Endodermal cell (in vitro differentiated cells): ENCODE results near the gene LRBA. TPM values are rescaled to one million over a fixed set of nuclear protein-coding genes. Genes with fewer than 3 reads are reported as not detected.

ENCODE experiments used
- DNase-seq: peaks from one replicate; pipeline ENCODE4 v3.0.0-alpha.2; 2017
- H3K27ac ChIP-seq: 2 replicates; pipeline ENCODE4 v1.5.1; 2013; ENCODE audit warnings: mild to moderate bottlenecking, low read depth, low read length, moderate library complexity
- H3K27me3 ChIP-seq: 2 replicates; pipeline ENCODE4 v1.6.1; 2013; ENCODE audit warnings: mild to moderate bottlenecking, low read length, moderate library complexity; ENCODE audit not compliant: insufficient read depth, control insufficient read depth, poor library complexity, severe bottlenecking
- H3K36me3 ChIP-seq: 2 replicates; pipeline ENCODE4 v1.7.0; 2013; ENCODE audit warnings: mild to moderate bottlenecking, low read length, moderate library complexity; ENCODE audit not compliant: control insufficient read depth, insufficient read depth
- H3K4me1 ChIP-seq: one replicate; pipeline ENCODE4 v1.7.0; 2013; ENCODE audit warnings: low read length; ENCODE audit not compliant: control insufficient read depth, insufficient read depth
- H3K4me3 ChIP-seq: 2 replicates; pipeline ENCODE4 v1.5.1; 2013; ENCODE audit warnings: mild to moderate bottlenecking, low read length, moderate library complexity
- H3K9ac ChIP-seq: 2 replicates; pipeline ENCODE4 v1.6.1; 2013; ENCODE audit warnings: mild to moderate bottlenecking, low read length, moderate library complexity; ENCODE audit not compliant: poor library complexity, severe bottlenecking; ENCODE audit errors: extremely low read depth
- H3K9me3 ChIP-seq: 2 replicates; pipeline ENCODE4 v1.6.1; 2013; ENCODE audit warnings: mild to moderate bottlenecking, low read length, moderate library complexity; ENCODE audit not compliant: control insufficient read depth
- H3K27ac Mint-ChIP-seq: 2 replicates; pipeline ENCODE4 v1.8.0; 2020; ENCODE audit warnings: mixed read lengths
- H3K27me3 Mint-ChIP-seq: 2 replicates; pipeline ENCODE4 v1.8.0; 2021; ENCODE audit warnings: mild to moderate bottlenecking, mixed read lengths; ENCODE audit not compliant: insufficient read depth
- H3K36me3 Mint-ChIP-seq: 2 replicates; pipeline ENCODE4 v1.8.0; 2020; ENCODE audit warnings: low read depth, mixed read lengths
- H3K4me1 Mint-ChIP-seq: 2 replicates; pipeline ENCODE4 v1.8.0; 2020; ENCODE audit warnings: mixed read lengths
- H3K4me3 Mint-ChIP-seq: 2 replicates; pipeline ENCODE4 v1.8.0; 2020; ENCODE audit warnings: mild to moderate bottlenecking, moderate library complexity, mixed read lengths
- H3K9me3 Mint-ChIP-seq: 2 replicates; pipeline ENCODE4 v1.8.0; 2020; ENCODE audit warnings: mild to moderate bottlenecking, mixed read lengths
- WGBS, 2 experiments: methylation state at CpG; one replicate each; pipeline versions ENCODE4 v1.1.5 to v1.1.7; 2013; ENCODE audit warnings: missing lambda C conversion rate in 2 of 2, mixed read lengths in 1 of 2; ENCODE audit not compliant: insufficient coverage in 1 of 2, insufficient read length in 1 of 2; 5-methylcytosine and 5-hydroxymethylcytosine counted together
- total RNA-seq, 2 donors: library from RNA; stranded (reverse); fragmentation: NEBNext Ultra II Directional in 1 of 2; extraction: Animal tissue kit (Norgen Biotek cat#: 25700) in 1 of 2; gene quantifications; 2 replicates in 1 of 2; 3 replicates in 1 of 2; pipeline ENCODE4 v1.2.1, GENCODE V29; 2021
- TF ChIP-seq, protein P1 (sequence below): fragments of 200-600 bp; sonication (generic); conservative IDR thresholded peaks from 2 replicates; pipeline ENCODE4 v1.5.0; 2021; ENCODE audit warnings: antibody characterized with exemption, mild to moderate bottlenecking

The LRBA gene
- total RNA-seq, 2 donors from 2014 or later = 77.3 to 95.9 TPM

DNA sequence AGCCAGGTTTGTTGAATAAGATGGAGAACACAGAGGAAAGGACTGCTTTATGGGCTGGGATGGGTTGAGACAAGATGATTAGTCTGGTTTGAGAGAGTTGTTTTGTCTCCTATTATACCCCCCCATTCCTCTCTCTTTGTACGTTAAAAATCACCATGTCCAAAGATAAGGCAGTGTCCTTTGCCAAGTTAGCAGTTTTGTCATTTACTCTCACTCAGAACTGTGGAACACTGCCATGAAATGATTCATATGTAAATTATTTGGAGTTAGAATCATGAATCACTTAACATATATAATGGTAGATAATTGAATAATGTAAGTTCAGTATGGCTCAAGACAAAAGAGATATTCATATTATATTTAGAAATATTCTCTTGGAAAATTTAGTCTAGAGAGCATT is 785.6 kb downstream of the LRBA start:
- no peak overlapping the region for H3K4me3 ChIP-seq
- Mint-ChIP-seq H3K36me3 (no peaks in the 10 kb centered on the region), H3K27ac (peak overlapping the region; percentile 42), H3K4me3 (no peak overlapping the region), H3K9me3 (no peaks in the 10 kb centered on the region), H3K27me3 (no peaks in the 10 kb centered on the region), H3K4me1 (peaks cover 16% of the 10 kb centered on the region)
- no peaks in the 10 kb centered on the region for H3K36me3 ChIP-seq
- 64% methylated on average over 1 of the region's 1 CpG; no CpG with 5 or more reads in 1 of the 2 experiments for WGBS, 2 experiments
- H3K27me3 ChIP-seq = no peaks in the 10 kb centered on the region
- H3K27ac ChIP-seq = no peak overlapping the region
- no peak for DNase-seq
- no peak overlapping the region for H3K9ac ChIP-seq
- TF ChIP-seq, protein P1, sequence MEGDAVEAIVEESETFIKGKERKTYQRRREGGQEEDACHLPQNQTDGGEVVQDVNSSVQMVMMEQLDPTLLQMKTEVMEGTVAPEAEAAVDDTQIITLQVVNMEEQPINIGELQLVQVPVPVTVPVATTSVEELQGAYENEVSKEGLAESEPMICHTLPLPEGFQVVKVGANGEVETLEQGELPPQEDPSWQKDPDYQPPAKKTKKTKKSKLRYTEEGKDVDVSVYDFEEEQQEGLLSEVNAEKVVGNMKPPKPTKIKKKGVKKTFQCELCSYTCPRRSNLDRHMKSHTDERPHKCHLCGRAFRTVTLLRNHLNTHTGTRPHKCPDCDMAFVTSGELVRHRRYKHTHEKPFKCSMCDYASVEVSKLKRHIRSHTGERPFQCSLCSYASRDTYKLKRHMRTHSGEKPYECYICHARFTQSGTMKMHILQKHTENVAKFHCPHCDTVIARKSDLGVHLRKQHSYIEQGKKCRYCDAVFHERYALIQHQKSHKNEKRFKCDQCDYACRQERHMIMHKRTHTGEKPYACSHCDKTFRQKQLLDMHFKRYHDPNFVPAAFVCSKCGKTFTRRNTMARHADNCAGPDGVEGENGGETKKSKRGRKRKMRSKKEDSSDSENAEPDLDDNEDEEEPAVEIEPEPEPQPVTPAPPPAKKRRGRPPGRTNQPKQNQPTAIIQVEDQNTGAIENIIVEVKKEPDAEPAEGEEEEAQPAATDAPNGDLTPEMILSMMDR = no peak
- H3K9me3 ChIP-seq = no peaks in the 10 kb centered on the region
- H3K4me1 ChIP-seq = peaks cover 5% of the 10 kb centered on the region

DNA sequence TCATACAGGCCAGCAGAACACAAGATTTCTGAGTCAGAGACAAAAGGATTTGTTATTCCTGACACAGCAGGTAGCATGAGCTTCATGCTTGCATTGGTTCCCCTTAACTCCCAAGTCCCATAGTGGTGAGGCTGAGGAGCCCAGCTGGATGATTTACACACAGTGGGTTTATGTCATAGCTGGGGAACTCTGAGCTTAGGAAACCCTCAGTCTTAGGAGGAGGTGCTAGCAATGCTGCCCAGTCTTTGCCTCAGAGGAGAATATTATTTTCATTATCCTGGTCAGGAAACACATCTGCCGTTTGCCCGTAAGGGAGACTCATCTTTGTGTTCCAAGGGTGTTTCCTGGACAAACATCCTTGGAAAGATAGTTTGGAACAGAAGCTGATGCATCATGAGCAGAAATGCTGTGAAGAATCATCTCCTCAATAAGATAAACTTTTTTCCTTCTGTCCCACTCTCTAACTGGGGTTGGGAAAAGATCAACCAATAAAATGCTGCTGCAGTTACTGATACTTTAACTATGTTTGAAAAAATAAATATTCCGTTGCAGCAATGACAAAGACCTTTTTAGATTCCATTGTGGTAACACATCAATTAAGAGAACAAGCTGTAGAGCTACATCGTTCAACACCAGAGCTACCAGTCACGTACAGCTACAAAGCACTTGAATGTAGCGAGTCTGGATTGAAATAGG is 790.0 kb downstream of the LRBA start:
- no peaks in the 10 kb centered on the region for H3K27me3 ChIP-seq
- H3K4me3 Mint-ChIP-seq = no peak overlapping the region
- H3K9me3 Mint-ChIP-seq = no peaks in the 10 kb centered on the region
- TF ChIP-seq, protein P1 = no peak
- H3K27ac ChIP-seq = no peak overlapping the region
- H3K36me3 Mint-ChIP-seq = no peaks in the 10 kb centered on the region
- H3K4me3 ChIP-seq = no peak overlapping the region
- no peaks in the 10 kb centered on the region for H3K9me3 ChIP-seq
- H3K36me3 ChIP-seq = no peaks in the 10 kb centered on the region
- no peak overlapping the region for H3K27ac Mint-ChIP-seq
- H3K4me1 Mint-ChIP-seq = peaks cover 16% of the 10 kb centered on the region
- WGBS, 2 experiments = 93 to 100% methylated on average over 3 to 6 of the region's 6 CpGs
- H3K4me1 ChIP-seq = peaks cover 5% of the 10 kb centered on the region
- DNase-seq = peak; percentile 78
- H3K9ac ChIP-seq = no peak overlapping the region
- no peaks in the 10 kb centered on the region for H3K27me3 Mint-ChIP-seq

DNA sequence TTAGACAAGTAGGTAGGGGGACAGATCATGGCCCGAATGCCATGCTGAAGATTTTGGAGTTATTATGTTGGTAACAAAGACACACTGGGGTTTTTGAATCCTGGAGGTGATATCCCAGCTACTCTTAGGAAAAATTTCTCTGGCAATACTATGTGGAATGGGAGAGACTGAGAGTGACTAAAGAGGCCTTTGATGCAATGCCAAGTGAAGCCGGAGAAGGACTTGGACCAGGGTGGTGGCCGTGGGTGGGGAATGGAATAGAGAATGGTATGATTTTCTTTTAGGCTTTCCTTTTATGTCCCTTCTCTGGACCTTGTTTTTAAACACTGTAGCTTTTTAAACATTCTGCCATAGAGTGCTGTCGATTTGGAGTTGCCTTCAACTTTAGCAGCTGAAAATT is 795.2 kb downstream of the LRBA start:
- 78 to 92% methylated on average over 2 to 4 of the region's 4 CpGs for WGBS, 2 experiments
- Mint-ChIP-seq H3K36me3 (no peaks in the 10 kb centered on the region), H3K27ac (no peak overlapping the region), H3K4me3 (no peak overlapping the region), H3K4me1 (peaks cover 18% of the 10 kb centered on the region), H3K27me3 (peaks cover 2% of the 10 kb centered on the region), H3K9me3 (no peaks in the 10 kb centered on the region)
- peaks cover 4% of the 10 kb centered on the region for H3K4me1 ChIP-seq
- no peaks in the 10 kb centered on the region for H3K9me3 ChIP-seq
- H3K9ac ChIP-seq = no peak overlapping the region
- H3K36me3 ChIP-seq = no peaks in the 10 kb centered on the region
- H3K4me3 ChIP-seq = no peak overlapping the region
- H3K27me3 ChIP-seq = no peaks in the 10 kb centered on the region
- DNase-seq = no peak
- TF ChIP-seq, protein P1 = no peak
- no peak overlapping the region for H3K27ac ChIP-seq
